ENCODE data around the gene PRKAG2. TPM values are rescaled to one million over a fixed set of nuclear protein-coding genes. Genes with fewer than 3 reads are reported as not detected.
A peak's percentile ranks its signal among the peaks of the same experiment; 100 is the strongest.

The PRKAG2 gene
- total RNA-seq, 2 donors from 2014 or later, result 38.3 to 78.5 TPM

DNA sequence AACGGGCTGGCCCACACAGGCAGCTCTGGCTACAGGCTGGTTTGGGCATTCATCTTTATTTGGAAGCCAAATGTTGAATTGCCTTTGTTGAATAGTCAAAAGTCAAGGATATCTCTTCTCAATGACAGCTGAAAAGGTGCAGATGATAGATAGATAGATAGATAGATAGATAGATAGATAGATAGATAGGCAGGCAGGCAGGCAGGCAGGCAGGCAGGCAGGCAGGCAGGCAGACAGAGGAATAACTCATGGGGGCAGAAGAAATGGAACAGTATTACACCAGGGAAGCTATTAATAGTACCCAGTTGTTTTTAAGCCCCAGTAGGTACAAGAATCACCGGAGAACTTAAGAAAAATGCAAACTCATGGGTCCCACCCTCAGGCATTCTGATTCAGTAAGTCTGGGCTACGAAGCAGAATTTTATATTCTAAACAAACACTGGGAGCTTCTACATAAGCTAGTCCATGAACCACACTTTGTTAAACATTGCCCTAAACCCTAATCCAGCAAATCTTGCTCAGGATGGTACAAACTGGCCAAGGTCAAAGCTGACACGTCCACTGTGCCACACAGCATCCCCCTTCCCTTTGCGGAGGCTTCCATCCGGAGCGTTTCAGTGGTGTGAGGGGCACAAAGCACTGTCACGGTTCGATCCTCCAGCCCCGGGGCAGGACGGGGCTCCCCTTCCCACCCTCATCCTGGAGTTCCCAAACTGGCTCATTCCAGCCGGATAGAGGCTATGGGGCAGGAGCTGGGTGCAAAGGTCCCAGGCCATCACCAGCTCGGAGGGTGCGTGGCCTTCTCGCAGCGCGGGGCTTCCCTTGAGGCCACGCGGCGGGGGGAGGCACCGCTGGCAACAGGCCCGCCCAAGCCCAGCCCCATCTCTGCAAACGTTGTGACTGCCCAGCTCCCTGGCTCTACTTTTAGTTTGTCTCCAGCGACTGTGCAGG lies 6.7 kb downstream of the PRKAG2 start:
- H3K27ac ChIP-seq, result no peak overlapping the region
- no peaks in the 10 kb centered on the region for H3K9me3 ChIP-seq
- H3K4me3 ChIP-seq, result no peak overlapping the region
- DNase-seq (ENCODE audit: low spot score) (no peak), ATAC-seq (ENCODE audit: insufficient number of reproducible peaks, low FRiP score, low read depth) (no peak)
- TF ChIP-seq, protein P1, sequence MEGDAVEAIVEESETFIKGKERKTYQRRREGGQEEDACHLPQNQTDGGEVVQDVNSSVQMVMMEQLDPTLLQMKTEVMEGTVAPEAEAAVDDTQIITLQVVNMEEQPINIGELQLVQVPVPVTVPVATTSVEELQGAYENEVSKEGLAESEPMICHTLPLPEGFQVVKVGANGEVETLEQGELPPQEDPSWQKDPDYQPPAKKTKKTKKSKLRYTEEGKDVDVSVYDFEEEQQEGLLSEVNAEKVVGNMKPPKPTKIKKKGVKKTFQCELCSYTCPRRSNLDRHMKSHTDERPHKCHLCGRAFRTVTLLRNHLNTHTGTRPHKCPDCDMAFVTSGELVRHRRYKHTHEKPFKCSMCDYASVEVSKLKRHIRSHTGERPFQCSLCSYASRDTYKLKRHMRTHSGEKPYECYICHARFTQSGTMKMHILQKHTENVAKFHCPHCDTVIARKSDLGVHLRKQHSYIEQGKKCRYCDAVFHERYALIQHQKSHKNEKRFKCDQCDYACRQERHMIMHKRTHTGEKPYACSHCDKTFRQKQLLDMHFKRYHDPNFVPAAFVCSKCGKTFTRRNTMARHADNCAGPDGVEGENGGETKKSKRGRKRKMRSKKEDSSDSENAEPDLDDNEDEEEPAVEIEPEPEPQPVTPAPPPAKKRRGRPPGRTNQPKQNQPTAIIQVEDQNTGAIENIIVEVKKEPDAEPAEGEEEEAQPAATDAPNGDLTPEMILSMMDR (IDR thresholded peaks at IDR 0.05), result no peak
- no peaks in the 10 kb centered on the region for H3K27me3 ChIP-seq (replicated peaks; ENCODE audit: insufficient read depth)
- H3K36me3 ChIP-seq, result no peaks in the 10 kb centered on the region
- peaks cover 0 to 40% of the 10 kb centered on the region in 2 donors for H3K4me1 ChIP-seq (ENCODE audit: control insufficient read depth in 1 of 2, low read depth in 2 of 2)

DNA sequence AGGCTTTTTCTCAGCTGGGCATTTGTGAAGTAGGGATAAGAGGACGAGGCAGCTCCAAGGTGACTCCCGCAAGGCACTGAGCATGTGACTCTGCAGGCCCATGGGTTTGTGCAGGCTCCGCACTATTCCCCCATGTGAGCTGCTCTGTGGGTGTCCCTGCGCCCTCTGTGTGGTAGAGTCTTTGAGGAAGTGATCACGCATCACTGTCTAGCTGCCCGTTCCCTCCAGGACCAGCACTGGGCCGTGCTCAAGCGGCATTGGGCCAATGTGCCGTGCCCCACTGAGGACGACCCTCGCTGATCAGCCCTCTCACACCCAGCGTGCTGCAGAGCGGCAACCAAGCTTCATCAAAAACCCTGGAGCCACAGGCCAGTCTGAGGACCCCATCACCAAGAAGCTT lies 7.5 kb downstream of the PRKAG2 start:
- no peak overlapping the region for H3K4me3 ChIP-seq
- no peaks in the 10 kb centered on the region for H3K9me3 ChIP-seq
- ATAC-seq (ENCODE audit: insufficient number of reproducible peaks, low FRiP score, low read depth) (no peak), DNase-seq (ENCODE audit: low spot score) (no peak)
- peaks cover 0 to 33% of the 10 kb centered on the region in 2 donors for H3K4me1 ChIP-seq (ENCODE audit: control insufficient read depth in 1 of 2, low read depth in 2 of 2)
- no peaks in the 10 kb centered on the region for H3K27me3 ChIP-seq (replicated peaks; ENCODE audit: insufficient read depth)
- H3K36me3 ChIP-seq, result no peaks in the 10 kb centered on the region
- H3K27ac ChIP-seq, result no peak overlapping the region
- TF ChIP-seq, protein P1 (IDR thresholded peaks at IDR 0.05), result no peak

DNA sequence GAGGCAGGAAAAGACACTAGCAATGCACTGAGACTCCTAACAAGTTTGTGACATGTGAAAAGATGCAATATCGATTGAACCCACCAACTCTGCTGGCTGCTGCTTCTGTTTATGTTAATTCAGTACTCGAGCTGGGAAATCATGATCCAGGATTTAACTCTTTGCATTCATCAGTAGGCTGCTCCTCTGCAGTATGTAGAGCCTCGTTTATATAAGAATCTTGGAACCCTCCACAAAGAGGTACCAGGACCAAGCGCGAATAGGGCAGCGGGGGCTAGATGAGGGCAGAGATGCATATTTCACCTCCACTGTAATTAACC lies 7.8 kb downstream of the PRKAG2 start:
- H3K36me3 ChIP-seq, result no peaks in the 10 kb centered on the region
- H3K4me1 ChIP-seq (ENCODE audit: control insufficient read depth in 1 of 2, low read depth in 2 of 2), result peaks cover 0 to 32% of the 10 kb centered on the region in 2 donors
- H3K9me3 ChIP-seq, result no peaks in the 10 kb centered on the region
- no peak overlapping the region for H3K4me3 ChIP-seq
- ATAC-seq (ENCODE audit: insufficient number of reproducible peaks, low FRiP score, low read depth) (no peak), DNase-seq (ENCODE audit: low spot score) (no peak)
- H3K27ac ChIP-seq, result no peak overlapping the region
- H3K27me3 ChIP-seq (replicated peaks; ENCODE audit: insufficient read depth), result no peaks in the 10 kb centered on the region
- TF ChIP-seq, protein P1 (IDR thresholded peaks at IDR 0.05), result no peak

DNA sequence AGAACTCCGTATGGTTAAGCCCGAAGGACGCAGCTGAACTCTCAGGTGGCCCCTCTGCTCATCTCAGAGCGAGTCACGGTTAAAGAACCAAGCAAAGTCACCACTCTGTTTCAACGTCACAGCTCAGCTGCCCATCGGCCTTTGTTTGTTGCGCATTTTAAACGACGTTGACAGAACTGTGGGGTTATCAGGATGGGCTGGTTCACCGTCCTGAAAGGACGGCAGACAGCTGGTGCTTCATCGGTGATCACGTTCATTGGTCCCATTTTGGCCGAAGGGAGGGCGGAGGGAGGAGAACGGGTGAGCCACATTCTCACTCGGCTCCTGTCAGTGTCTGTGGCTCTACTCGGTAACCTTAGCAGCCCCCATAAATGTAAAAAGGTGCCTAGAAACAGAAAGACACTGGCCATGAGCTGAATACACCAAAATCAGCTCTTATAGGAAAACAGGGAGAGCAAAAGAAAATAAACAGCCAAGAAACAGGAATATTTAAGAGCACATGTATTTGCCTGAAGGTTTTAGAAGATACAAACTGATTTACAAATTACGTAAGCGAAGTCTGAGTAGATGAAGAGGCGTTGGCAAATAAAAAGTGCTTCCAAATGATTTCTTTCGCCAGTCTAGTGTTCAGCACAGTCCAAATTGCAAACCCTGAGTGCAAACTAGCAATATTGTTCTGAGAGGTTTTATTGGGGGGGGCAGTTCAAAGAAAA lies 8.4 kb downstream of the PRKAG2 start:
- peaks cover 0 to 32% of the 10 kb centered on the region in 2 donors for H3K4me1 ChIP-seq (ENCODE audit: control insufficient read depth in 1 of 2, low read depth in 2 of 2)

DNA sequence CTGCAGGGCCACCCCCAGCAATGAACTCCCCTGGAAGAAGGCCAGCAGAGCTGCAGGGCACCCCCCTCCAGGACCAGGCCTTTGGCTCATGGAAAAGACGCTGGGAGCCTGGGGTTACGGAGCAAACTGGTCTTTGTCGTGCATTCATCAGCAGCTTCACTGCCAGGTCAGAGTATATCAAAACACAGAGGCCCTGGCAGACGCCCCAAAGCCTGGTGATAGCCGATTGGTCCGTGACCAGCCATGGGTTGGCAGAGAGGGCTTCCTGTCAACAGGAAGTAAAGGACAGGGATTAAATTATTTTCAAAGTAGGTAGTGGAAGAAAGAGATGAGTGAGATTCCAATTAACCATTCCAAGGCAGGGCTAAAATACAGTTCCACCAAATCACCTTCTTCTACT lies 9.0 kb downstream of the PRKAG2 start:
- H3K4me3 ChIP-seq, result peak overlapping the region; percentile 18
- H3K36me3 ChIP-seq, result no peaks in the 10 kb centered on the region
- no peaks in the 10 kb centered on the region for H3K27me3 ChIP-seq (replicated peaks; ENCODE audit: insufficient read depth)
- DNase-seq (ENCODE audit: low spot score), result no peak
- TF ChIP-seq, protein P1 (IDR thresholded peaks at IDR 0.05), result no peak
- no peaks in the 10 kb centered on the region for H3K9me3 ChIP-seq
- peak overlapping the region; percentile 17 to 62 for H3K27ac ChIP-seq
- peaks cover 0 to 32% of the 10 kb centered on the region in 2 donors for H3K4me1 ChIP-seq (ENCODE audit: control insufficient read depth in 1 of 2, low read depth in 2 of 2)
- no peak for ATAC-seq (ENCODE audit: insufficient number of reproducible peaks, low FRiP score, low read depth)

More for the DNA sequence above, 8.4 kb downstream of the PRKAG2 start:
- TF ChIP-seq, protein P1 (IDR thresholded peaks at IDR 0.05), result no peak
- peak overlapping the region; percentile 17 to 62 for H3K27ac ChIP-seq
- no peaks in the 10 kb centered on the region for H3K9me3 ChIP-seq
- H3K4me3 ChIP-seq, result peak overlapping the region; percentile 18
- no peaks in the 10 kb centered on the region for H3K36me3 ChIP-seq
- DNase-seq (ENCODE audit: low spot score) (no peak), ATAC-seq (ENCODE audit: insufficient number of reproducible peaks, low FRiP score, low read depth) (no peak)
- no peaks in the 10 kb centered on the region for H3K27me3 ChIP-seq (replicated peaks; ENCODE audit: insufficient read depth)
